Mammary epithelial cell (primary cell): Measurements from ENCODE around the gene PPP1R26.
"Not testable (repeated sequence)": the region's sequence is repeated elsewhere in the genome, so short reads cannot be mapped to it uniquely, and the experiment has no call there.

ENCODE experiments used
- CTCF ChIP-seq, 2 donors: IDR thresholded peaks in 1 of 2; conservative IDR thresholded peaks in 1 of 2; 2 replicates each; pipeline ENCODE4 v1.5.1; 2011 to 2012; ENCODE audit warnings: inconsistent platforms in 2 of 2, low read length in 2 of 2, mild to moderate bottlenecking in 2 of 2, control low read depth in 1 of 2, low read depth in 1 of 2; ENCODE audit not compliant: insufficient read depth in 1 of 2; ENCODE audit errors: extremely low read depth in 1 of 2
- EZH2 ChIP-seq: IDR thresholded peaks from 2 replicates; pipeline ENCODE4 v1.6.1; 2012; ENCODE audit warnings: low read length, inconsistent platforms, borderline replicate concordance

- not testable (repeated sequence) for TF ChIP-seq CTCF (conservative IDR thresholded peaks at IDR 0.05 in 1 of 2, IDR thresholded peaks at IDR 0.05 in 1 of 2; ENCODE audit: extremely low read depth in 1 of 2, insufficient read depth in 1 of 2, low read depth in 1 of 2, low read length in 2 of 2); EZH2
These were observed 38.2 kb upstream of the PPP1R26 start for GRCh38 chr9:135441105-135442071.
